HepG2 (cell line): ENCODE measurements around the gene CLEC14A.

Source experiments
- ATM ChIP-seq: fragments of 450-650 bp; IDR thresholded peaks from 2 replicates; pipeline ENCODE4 v1.7.1; 2017; ENCODE audit warnings: mild to moderate bottlenecking, borderline replicate concordance
- FOXJ3 ChIP-seq: sonication (generic); formaldehyde crosslinking; IDR thresholded peaks from 2 replicates; pipeline ENCODE4 v1.4.0; 2020; ENCODE audit warnings: missing genetic modification reagents, mild to moderate bottlenecking, borderline replicate concordance
- MAFF ChIP-seq: IDR thresholded peaks from 2 replicates; pipeline ENCODE4 v1.6.1; 2011; ENCODE audit warnings: low read depth, low read length, improper control_type of control experiment
- POLR2A ChIP-seq, 2 experiments: IDR thresholded peaks; 2 replicates each; pipeline ENCODE4 v1.6.1; 2011; ENCODE audit warnings: low read depth in 2 of 2, low read length in 2 of 2, mild to moderate bottlenecking in 1 of 2, moderate library complexity in 1 of 2; ENCODE audit not compliant: insufficient read depth in 1 of 2
- ZNF30 ChIP-seq: sonication (generic); formaldehyde crosslinking; IDR thresholded peaks from 2 replicates; pipeline ENCODE4 v1.5.0; 2020; ENCODE audit warnings: mild to moderate bottlenecking, missing genetic modification reagents
- ZNF34 ChIP-seq: sonication (generic); formaldehyde crosslinking; IDR thresholded peaks from 2 replicates; pipeline ENCODE4 v1.4.0; 2020; ENCODE audit warnings: mild to moderate bottlenecking, missing genetic modification reagents, borderline replicate concordance
- ZSCAN22 ChIP-seq: sonication (generic); formaldehyde crosslinking; IDR thresholded peaks from 2 replicates; pipeline ENCODE4 v1.4.0; 2020; ENCODE audit warnings: mild to moderate bottlenecking, missing genetic modification reagents
- TF ChIP-seq, protein P1 (sequence below): sonication (generic); formaldehyde crosslinking; IDR thresholded peaks from 2 replicates; pipeline ENCODE4 v1.5.0; 2020; ENCODE audit warnings: mild to moderate bottlenecking, missing genetic modification reagents, moderate library complexity

DNA sequence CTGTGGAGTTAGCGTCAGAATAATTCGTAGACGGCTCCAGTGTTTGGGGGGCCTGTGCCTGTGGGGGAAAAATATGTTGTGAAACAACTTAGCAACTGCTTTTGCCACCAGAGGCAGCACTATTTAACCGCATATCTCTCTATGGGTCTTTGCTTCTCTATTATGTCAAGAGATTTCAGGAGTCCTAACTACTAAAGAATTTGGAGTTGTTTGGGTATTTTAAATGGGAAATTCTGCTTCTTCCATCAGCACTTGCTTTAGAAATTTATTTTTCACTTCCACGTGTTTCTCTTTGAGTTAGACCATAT is 594 bp upstream of the CLEC14A start:
- TF ChIP-seq MAFF (no peak), FOXJ3 (CRISPR knock-in tag) (no peak), ZSCAN22 (CRISPR knock-in tag) (no peak), ZNF30 (CRISPR knock-in tag) (no peak), POLR2A (IDR thresholded peaks at IDR 0.05; ENCODE audit: insufficient read depth in 1 of 2, low read depth in 2 of 2, low read length in 2 of 2) (no peak), ATM (no peak), ZNF34 (CRISPR knock-in tag) (no peak)
- TF ChIP-seq, protein P1, sequence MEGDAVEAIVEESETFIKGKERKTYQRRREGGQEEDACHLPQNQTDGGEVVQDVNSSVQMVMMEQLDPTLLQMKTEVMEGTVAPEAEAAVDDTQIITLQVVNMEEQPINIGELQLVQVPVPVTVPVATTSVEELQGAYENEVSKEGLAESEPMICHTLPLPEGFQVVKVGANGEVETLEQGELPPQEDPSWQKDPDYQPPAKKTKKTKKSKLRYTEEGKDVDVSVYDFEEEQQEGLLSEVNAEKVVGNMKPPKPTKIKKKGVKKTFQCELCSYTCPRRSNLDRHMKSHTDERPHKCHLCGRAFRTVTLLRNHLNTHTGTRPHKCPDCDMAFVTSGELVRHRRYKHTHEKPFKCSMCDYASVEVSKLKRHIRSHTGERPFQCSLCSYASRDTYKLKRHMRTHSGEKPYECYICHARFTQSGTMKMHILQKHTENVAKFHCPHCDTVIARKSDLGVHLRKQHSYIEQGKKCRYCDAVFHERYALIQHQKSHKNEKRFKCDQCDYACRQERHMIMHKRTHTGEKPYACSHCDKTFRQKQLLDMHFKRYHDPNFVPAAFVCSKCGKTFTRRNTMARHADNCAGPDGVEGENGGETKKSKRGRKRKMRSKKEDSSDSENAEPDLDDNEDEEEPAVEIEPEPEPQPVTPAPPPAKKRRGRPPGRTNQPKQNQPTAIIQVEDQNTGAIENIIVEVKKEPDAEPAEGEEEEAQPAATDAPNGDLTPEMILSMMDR (CRISPR knock-in tag) = no peak
